IMR-90 (cell line): ENCODE measurements around the gene SEPTIN3. TPM values are rescaled to one million over a fixed set of nuclear protein-coding genes. Genes with fewer than 3 reads are reported as not detected.

Experiments
- ATAC-seq: fragments of 200-7000 bp; cut with Tn5 transposase; 2 replicates; pipeline ENCODE4 v1.9.1; 2020; ENCODE audit warnings: low read depth, mild to moderate bottlenecking, moderate library complexity
- BruUV-seq: library from RNA; stranded (reverse); fragments of 400-500 nt; replicated peaks from 2 replicates; lab custom pipeline; 2021; lab: Mats Ljungman, UMichigan
- CTCF ChIA-PET: fragments of 300-600 bp; formaldehyde crosslinking; extraction: SDS; loops from one replicate; lab custom pipeline; 2021; ENCODE audit warnings: antibody characterized with exemption; lab: Yijun Ruan, JAX
- POLR2A ChIA-PET: fragments of 300-600 bp; sonication (Branson Sonifier 250); formaldehyde crosslinking; loops from one replicate; lab custom pipeline; 2022; ENCODE audit warnings: antibody characterized with exemption; ENCODE audit not compliant: unreplicated experiment; lab: Charles Lee
- DNase-seq: peaks from one replicate; pipeline ENCODE4 v3.0.0; 2013
- H2AFZ ChIP-seq: replicated peaks from 2 replicates; pipeline ENCODE3; 2013; ENCODE audit warnings: low read length, mild to moderate bottlenecking; ENCODE audit not compliant: poor library complexity
- H2AK5ac ChIP-seq: 2 replicates; pipeline ENCODE4 v1.6.1; 2013; ENCODE audit warnings: low read depth, low read length, inconsistent platforms
- H2AK9ac ChIP-seq: replicated peaks from 2 replicates; pipeline ENCODE3; 2013; ENCODE audit warnings: mild to moderate bottlenecking, low read depth, low read length, moderate library complexity; ENCODE audit not compliant: poor library complexity
- H2BK120ac ChIP-seq: 2 replicates; pipeline ENCODE4 v1.6.1; 2013; ENCODE audit warnings: low read depth, low read length, inconsistent platforms
- H2BK15ac ChIP-seq: 3 replicates; pipeline ENCODE4 v1.6.1; 2013; ENCODE audit warnings: low read depth, low read length, inconsistent platforms
- H2BK20ac ChIP-seq: 2 replicates; pipeline ENCODE4 v1.6.1; 2013; ENCODE audit warnings: low read depth, mild to moderate bottlenecking, inconsistent platforms, low read length, moderate library complexity
- H2BK5ac ChIP-seq: 2 replicates; pipeline ENCODE4 v1.6.1; 2013; ENCODE audit warnings: mild to moderate bottlenecking, low read depth, low read length, inconsistent platforms; ENCODE audit not compliant: poor library complexity, severe bottlenecking
- H3K14ac ChIP-seq: replicated peaks from 2 replicates; pipeline ENCODE4 v1.6.1; 2013; ENCODE audit warnings: low read depth, low read length, inconsistent platforms
- H3K18ac ChIP-seq: 2 replicates; pipeline ENCODE4 v1.6.1; 2013; ENCODE audit warnings: low read depth, low read length, control low read depth
- H3K23ac ChIP-seq: 2 replicates; pipeline ENCODE4 v1.6.1; 2013; ENCODE audit warnings: low read depth, low read length, inconsistent platforms
- H3K27ac ChIP-seq: 2 replicates; pipeline ENCODE4 v1.5.1; 2013; ENCODE audit warnings: mild to moderate bottlenecking, control low read depth, low read length; ENCODE audit not compliant: insufficient read depth
- H3K27me3 ChIP-seq: 2 replicates; pipeline ENCODE4 v1.6.1; 2013; ENCODE audit warnings: low read length; ENCODE audit not compliant: control insufficient read depth, insufficient read depth
- H3K36me3 ChIP-seq: 2 replicates; pipeline ENCODE4 v1.6.1; 2013; ENCODE audit warnings: low read length, mixed read lengths; ENCODE audit not compliant: control insufficient read depth, insufficient read depth
- H3K4ac ChIP-seq: 2 replicates; pipeline ENCODE4 v1.6.1; 2013; ENCODE audit warnings: low read depth, low read length, inconsistent platforms
- H3K4me1 ChIP-seq: 2 replicates; pipeline ENCODE4 v1.6.1; 2013; ENCODE audit warnings: low read length, mixed read lengths; ENCODE audit not compliant: control insufficient read depth, insufficient read depth
- H3K4me2 ChIP-seq: 2 replicates; pipeline ENCODE4 v1.6.1; 2013; ENCODE audit warnings: low read depth, mild to moderate bottlenecking, control low read depth, low read length, moderate library complexity
- H3K4me3 ChIP-seq: 2 replicates; pipeline ENCODE4 v1.5.1; 2013; ENCODE audit warnings: low read depth, mild to moderate bottlenecking, control low read depth, low read length, moderate library complexity; ENCODE audit not compliant: insufficient read depth
- H3K56ac ChIP-seq: 2 replicates; pipeline ENCODE4 v1.6.1; 2013; ENCODE audit warnings: low read length, inconsistent platforms; ENCODE audit not compliant: insufficient read depth; ENCODE audit errors: extremely low read depth
- H3K79me1 ChIP-seq, 2 experiments: 2 replicates each; pipeline ENCODE4 v1.6.1; 2013; ENCODE audit warnings: low read length in 2 of 2, inconsistent platforms in 1 of 2, low read depth in 1 of 2
- H3K9ac ChIP-seq: 2 replicates; pipeline ENCODE4 v1.6.1; 2013; ENCODE audit warnings: low read depth, low read length, control low read depth
- H3K9me1 ChIP-seq: 2 replicates; pipeline ENCODE4 v1.6.1; 2013; ENCODE audit warnings: low read length, inconsistent platforms; ENCODE audit not compliant: insufficient read depth
- H3K9me3 ChIP-seq: 2 replicates; pipeline ENCODE4 v1.6.1; 2013; ENCODE audit warnings: low read length; ENCODE audit not compliant: control insufficient read depth, insufficient read depth
- H4K20me1 ChIP-seq: 2 replicates; pipeline ENCODE4 v1.6.1; 2013; ENCODE audit warnings: low read length, inconsistent platforms; ENCODE audit not compliant: insufficient read depth
- H4K5ac ChIP-seq: 2 replicates; pipeline ENCODE4 v1.6.1; 2013; ENCODE audit warnings: mild to moderate bottlenecking, low read depth, low read length, control low read depth
- H4K8ac ChIP-seq, 2 experiments: 2 replicates each; pipeline ENCODE4 v1.6.1; 2013; ENCODE audit warnings: low read depth in 2 of 2, low read length in 2 of 2, control low read depth in 1 of 2, inconsistent platforms in 1 of 2
- H4K91ac ChIP-seq: 2 replicates; pipeline ENCODE4 v1.6.1; 2013; ENCODE audit warnings: low read depth, low read length, inconsistent platforms; ENCODE audit not compliant: insufficient read depth
- POLR2A ChIP-seq: IDR thresholded peaks from 2 replicates; pipeline ENCODE4 v1.6.1; 2012; ENCODE audit warnings: mild to moderate bottlenecking, low read depth, low read length
- RCOR1 ChIP-seq: IDR thresholded peaks from 2 replicates; pipeline ENCODE4 v1.6.1; 2012; ENCODE audit warnings: mild to moderate bottlenecking, low read length, improper control_type of control experiment; ENCODE audit not compliant: insufficient replicate concordance
- RFX5 ChIP-seq: IDR thresholded peaks from 2 replicates; pipeline ENCODE4 v1.8.0; 2012; ENCODE audit warnings: low read depth, mild to moderate bottlenecking, low read length, moderate library complexity
- SMC3 ChIP-seq: fragments of 150-350 bp; IDR thresholded peaks from 2 replicates; pipeline ENCODE4 v1.6.1; 2016; ENCODE audit warnings: low read depth, mild to moderate bottlenecking, antibody characterized with exemption, low read length, moderate library complexity
- WGBS, 2 experiments: methylation state at CpG; one replicate each; pipeline versions ENCODE4 v1.1.5 to v1.1.7; 2013; ENCODE audit warnings: missing lambda C conversion rate in 2 of 2; ENCODE audit not compliant: insufficient read length in 1 of 2; ENCODE audit errors: extremely low coverage in 2 of 2; 5-methylcytosine and 5-hydroxymethylcytosine counted together
- dilution Hi-C: fragments of 300-500 bp; cut with HindIII; formaldehyde crosslinking; loops from one replicate; pipeline ENCODE4 v1.14.3; 2018; ENCODE audit warnings: low sequenced_read_pairs; ENCODE audit not compliant: unreplicated experiment
- in situ Hi-C: fragments of 300-500 bp; cut with MboI; formaldehyde crosslinking; loops from 3 replicates; pipeline ENCODE4 v1.14.3; 2019; ENCODE audit warnings: low sequenced_read_pairs, inconsistent platforms, mixed read lengths
- intact Hi-C: fragments of 100-400 bp; cut with micrococcal nuclease; formaldehyde crosslinking; loops from 2 replicates; pipeline ENCODE4 v1.10.0; 2022
- polyA plus RNA-seq, 3 experiments: library from polyadenylated mRNA; depleted of rRNA; stranded (reverse); fragments of >200 nt; gene quantifications; 2 replicates each; pipeline ENCODE4 v1.2.3, GENCODE V29; 2012; ENCODE audit warnings: low replicate concordance in 1 of 3
- total RNA-seq: library from RNA; depleted of rRNA; stranded (reverse); fragments of >200 nt; gene quantifications from 2 replicates; pipeline ENCODE4 v1.2.3, GENCODE V29; 2012
- TF ChIP-seq, protein P1 (sequence below): fragments of 150-350 bp; IDR thresholded peaks from 2 replicates; pipeline ENCODE4 v1.6.1; 2017; ENCODE audit warnings: mild to moderate bottlenecking, antibody characterized with exemption, low read length, low read depth
- TF ChIP-seq, protein P2 (sequence below): fragments of 150-350 bp; IDR thresholded peaks from 2 replicates; pipeline ENCODE4 v1.6.1; 2016; ENCODE audit warnings: low read depth, mild to moderate bottlenecking, low read length, moderate library complexity, borderline replicate concordance

Gene SEPTIN3
- total and polyA plus RNA-seq, 2 of the 4 experiments (the other 2 are of a cell fraction) = 0.15 to 0.18 TPM

DNA sequence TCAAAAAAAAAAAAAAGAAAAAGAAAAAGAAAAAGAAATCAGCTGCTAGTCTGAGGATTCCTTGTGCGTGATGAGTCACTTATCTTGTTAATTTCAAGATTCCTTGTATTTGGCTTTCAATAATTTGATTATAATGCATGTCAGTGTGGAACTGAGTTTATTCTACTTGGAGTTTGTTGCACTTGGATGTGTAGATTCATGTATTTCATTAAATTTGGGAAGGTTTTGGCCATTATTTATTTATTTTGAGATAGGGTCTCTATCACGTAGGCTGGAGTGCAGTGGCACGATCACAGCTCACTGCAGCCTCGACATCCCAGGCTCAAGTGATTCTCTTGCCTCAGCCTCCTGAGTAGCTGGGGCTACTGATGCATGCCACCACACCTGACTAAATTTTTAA is 44.1 kb downstream of the SEPTIN3 start:
- 80% methylated on average over 2 of the region's 4 CpGs; no CpG with 5 or more reads in 1 of the 2 experiments for WGBS, 2 experiments
- CTCF ChIA-PET = no interaction called here

More for the DNA sequence above, 44.1 kb downstream of the SEPTIN3 start:
- H4K91ac ChIP-seq = no peak overlapping the region
- no peak overlapping the region for H3K14ac ChIP-seq
- no peak overlapping the region for H2BK20ac ChIP-seq
- H3K36me3 ChIP-seq = no peaks in the 10 kb centered on the region
- no peak overlapping the region for H3K4me2 ChIP-seq
- no peak for TF ChIP-seq POLR2A
- TF ChIP-seq, protein P1, sequence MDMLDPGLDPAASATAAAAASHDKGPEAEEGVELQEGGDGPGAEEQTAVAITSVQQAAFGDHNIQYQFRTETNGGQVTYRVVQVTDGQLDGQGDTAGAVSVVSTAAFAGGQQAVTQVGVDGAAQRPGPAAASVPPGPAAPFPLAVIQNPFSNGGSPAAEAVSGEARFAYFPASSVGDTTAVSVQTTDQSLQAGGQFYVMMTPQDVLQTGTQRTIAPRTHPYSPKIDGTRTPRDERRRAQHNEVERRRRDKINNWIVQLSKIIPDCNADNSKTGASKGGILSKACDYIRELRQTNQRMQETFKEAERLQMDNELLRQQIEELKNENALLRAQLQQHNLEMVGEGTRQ = no peak
- TF ChIP-seq, protein P2, sequence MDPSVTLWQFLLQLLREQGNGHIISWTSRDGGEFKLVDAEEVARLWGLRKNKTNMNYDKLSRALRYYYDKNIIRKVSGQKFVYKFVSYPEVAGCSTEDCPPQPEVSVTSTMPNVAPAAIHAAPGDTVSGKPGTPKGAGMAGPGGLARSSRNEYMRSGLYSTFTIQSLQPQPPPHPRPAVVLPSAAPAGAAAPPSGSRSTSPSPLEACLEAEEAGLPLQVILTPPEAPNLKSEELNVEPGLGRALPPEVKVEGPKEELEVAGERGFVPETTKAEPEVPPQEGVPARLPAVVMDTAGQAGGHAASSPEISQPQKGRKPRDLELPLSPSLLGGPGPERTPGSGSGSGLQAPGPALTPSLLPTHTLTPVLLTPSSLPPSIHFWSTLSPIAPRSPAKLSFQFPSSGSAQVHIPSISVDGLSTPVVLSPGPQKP = no peak
- no peak for TF ChIP-seq RFX5
- no peak for TF ChIP-seq SMC3
- TF ChIP-seq RCOR1 = no peak
- H2BK5ac ChIP-seq = no peak overlapping the region
- no peak overlapping the region for H2AK9ac ChIP-seq
- BruUV-seq = no TSS peak
- H4K8ac ChIP-seq = no peak overlapping the region
- H3K27me3 ChIP-seq = peaks cover 11% of the 10 kb centered on the region
- no peaks in the 10 kb centered on the region for H3K79me1 ChIP-seq
- H2AFZ ChIP-seq = no peak overlapping the region
- H3K4ac ChIP-seq = no peak overlapping the region
- in situ Hi-C loops (no loop called here), dilution Hi-C loops (no loop called here), intact Hi-C loops (no loop called here)
- no peak overlapping the region for H2BK120ac ChIP-seq
- H3K56ac ChIP-seq = no peak overlapping the region
- H4K5ac ChIP-seq = no peak overlapping the region
- POLR2A ChIA-PET = no interaction called here
- no peaks in the 10 kb centered on the region for H3K4me1 ChIP-seq
- H3K27ac ChIP-seq = no peak overlapping the region
- peaks cover 2% of the 10 kb centered on the region for H3K9me3 ChIP-seq
- no peak overlapping the region for H3K18ac ChIP-seq
- no peak overlapping the region for H3K9ac ChIP-seq
- H2AK5ac ChIP-seq = no peak overlapping the region
- H4K20me1 ChIP-seq = no peaks in the 10 kb centered on the region
- ATAC-seq (no peak), DNase-seq (no peak)
- H3K9me1 ChIP-seq = no peaks in the 10 kb centered on the region
- H3K4me3 ChIP-seq = no peak overlapping the region
- no peak overlapping the region for H3K23ac ChIP-seq
- no peak overlapping the region for H2BK15ac ChIP-seq
